Keratinocyte (primary cell): ENCODE data around the gene GRSF1. TPM values are rescaled to one million over a fixed set of nuclear protein-coding genes. Genes with fewer than 3 reads are reported as not detected.
"Not testable (repeated sequence)": the region's sequence is repeated elsewhere in the genome, so short reads cannot be mapped to it uniquely, and the experiment has no call there.

Experiments
- DNase-seq: peaks from one replicate; pipeline ENCODE4 v3.0.0-alpha.2; 2011; ENCODE audit warnings: low read depth, missing footprints, low spot score
- FAIRE-seq: peaks from 2 replicates; lab custom pipeline; 2011; peaks lifted over from hg19 to GRCh38; lab: Jason Lieb, UNC
- H2AFZ ChIP-seq: 2 replicates; pipeline ENCODE4 v1.6.0; 2012; ENCODE audit warnings: low read length, control low read depth, inconsistent platforms; ENCODE audit not compliant: control insufficient read depth
- H3K27ac ChIP-seq: 2 replicates; pipeline ENCODE4 v1.5.1; 2011; ENCODE audit warnings: low read length; ENCODE audit not compliant: control insufficient read depth, insufficient read depth
- H3K27me3 ChIP-seq: 3 replicates; pipeline ENCODE4 v1.6.0; 2011; ENCODE audit warnings: low read length; ENCODE audit not compliant: control insufficient read depth, insufficient read depth; ENCODE audit errors: extremely low read depth
- H3K36me3 ChIP-seq, 2 experiments: 2 replicates in 1 of 2; 3 replicates in 1 of 2; pipeline ENCODE4 v1.5.1; 2011; ENCODE audit warnings: low read length in 2 of 2, mild to moderate bottlenecking in 1 of 2; ENCODE audit not compliant: control insufficient read depth in 2 of 2, insufficient read depth in 2 of 2; ENCODE audit errors: extremely low read depth in 1 of 2
- H3K4me1 ChIP-seq: 3 replicates; pipeline ENCODE4 v1.5.1; 2011; ENCODE audit warnings: low read length; ENCODE audit not compliant: control insufficient read depth, insufficient read depth; ENCODE audit errors: extremely low read depth
- H3K4me2 ChIP-seq: 3 replicates; pipeline ENCODE4 v1.6.0; 2011; ENCODE audit warnings: low read depth, low read length; ENCODE audit not compliant: control insufficient read depth, insufficient read depth; ENCODE audit errors: extremely low read depth
- H3K4me3 ChIP-seq, 3 experiments: fragments of 200-600 bp in 1 of 3; sonication (generic) in 1 of 3; 2 replicates in 2 of 3; 3 replicates in 1 of 3; pipeline ENCODE4 v1.5.1; 2011 to 2016; ENCODE audit warnings: low read length in 3 of 3, mild to moderate bottlenecking in 3 of 3, control low read depth in 2 of 3, inconsistent platforms in 1 of 3, low read depth in 1 of 3, mixed read lengths in 1 of 3, mixed run types in 1 of 3, moderate library complexity in 1 of 3; ENCODE audit not compliant: control insufficient read depth in 2 of 3, insufficient read depth in 2 of 3; ENCODE audit errors: extremely low read depth in 1 of 3
- H3K79me2 ChIP-seq: 2 replicates; pipeline ENCODE4 v1.6.0; 2012; ENCODE audit warnings: low read length; ENCODE audit not compliant: control insufficient read depth, insufficient read depth
- H3K9ac ChIP-seq: 3 replicates; pipeline ENCODE4 v1.6.0; 2011; ENCODE audit warnings: low read length; ENCODE audit not compliant: control insufficient read depth, insufficient read depth; ENCODE audit errors: extremely low read depth
- H3K9me1 ChIP-seq: 3 replicates; pipeline ENCODE4 v1.6.0; 2011; ENCODE audit warnings: low read length; ENCODE audit not compliant: control insufficient read depth, insufficient read depth; ENCODE audit errors: extremely low read depth
- H3K9me3 ChIP-seq: 2 replicates; pipeline ENCODE4 v1.5.1; 2012; ENCODE audit warnings: low read depth, low read length; ENCODE audit not compliant: control insufficient read depth
- H4K20me1 ChIP-seq: 3 replicates; pipeline ENCODE4 v1.6.0; 2011; ENCODE audit warnings: low read length; ENCODE audit not compliant: control insufficient read depth, insufficient read depth; ENCODE audit errors: extremely low read depth
- EZH2 ChIP-seq: IDR thresholded peaks from one replicate; pipeline ENCODE4 v1.6.1; 2012; ENCODE audit warnings: inconsistent platforms, mild to moderate bottlenecking, low read length, moderate library complexity
- dilution Hi-C: fragments of 300-500 bp; cut with MboI; formaldehyde crosslinking; loops from one replicate; pipeline ENCODE4 v1.7.0; 2020; ENCODE audit warnings: low sequenced_read_pairs; ENCODE audit not compliant: extremely low pct_ligation_motif_present
- polyA plus RNA-seq, 5 experiments: library from polyadenylated mRNA; depleted of rRNA in 3 of 5; stranded (reverse) in 3 of 5; stranded (forward) in 1 of 5; unstranded in 1 of 5; fragments of >200 nt; gene quantifications; 1 replicate in 1 of 5; 2 replicates in 3 of 5; 3 replicates in 1 of 5; pipeline versions ENCODE4 v1.2.1 to v1.2.3, GENCODE V29; 2011 to 2012; ENCODE audit warnings: missing spikeins in 2 of 5, low read depth in 1 of 5, low replicate concordance in 1 of 5
- TF ChIP-seq, protein P1 (sequence below), 3 experiments: IDR thresholded peaks in 1 of 3; conservative IDR thresholded peaks in 1 of 3; optimal IDR thresholded peaks in 1 of 3; 2 replicates in 2 of 3; 3 replicates in 1 of 3; pipeline versions ENCODE3 to v1.5.1; 2011; ENCODE audit warnings: low read length in 3 of 3, mild to moderate bottlenecking in 3 of 3, moderate library complexity in 2 of 3, control low read depth in 1 of 3, inconsistent platforms in 1 of 3; ENCODE audit not compliant: insufficient read depth in 2 of 3; ENCODE audit errors: extremely low read depth in 1 of 3

GRSF1 gene
- polyA plus RNA-seq, 1 donor (not counting 4 experiments of a cell fraction or from before 2014, with no cell fraction given): 121 TPM

DNA sequence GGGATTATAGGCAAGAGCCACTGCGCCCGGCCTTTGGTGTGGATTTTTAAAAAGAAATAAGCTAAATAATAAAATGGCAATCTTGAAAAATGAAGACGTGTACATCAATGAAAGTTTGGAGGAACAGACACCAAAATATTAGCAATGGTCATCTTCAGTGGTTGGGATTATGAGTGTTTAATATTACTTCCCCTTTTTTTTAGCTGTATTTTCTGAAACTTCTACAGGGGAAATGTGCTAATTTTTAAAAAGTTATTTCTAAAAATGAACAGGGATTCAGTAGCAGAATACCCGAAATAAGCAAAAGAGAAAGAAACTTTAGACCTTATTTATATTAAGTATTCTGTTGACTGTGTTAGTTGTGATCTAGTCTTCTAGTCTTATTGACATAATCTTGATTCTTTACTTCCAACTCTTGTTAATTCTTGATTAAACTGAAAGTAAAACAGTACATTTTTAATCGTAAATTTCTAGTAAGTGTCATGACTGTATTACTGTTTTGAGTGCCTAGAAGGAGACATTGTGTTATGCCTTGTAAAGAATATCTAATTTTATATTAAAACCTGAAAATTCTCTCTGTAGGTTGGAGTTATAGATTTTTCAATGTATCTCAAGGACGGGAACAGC is 66.6 kb downstream of the GRSF1 start:
- Histone ChIP-seq H3K27me3 (no peaks in the 10 kb centered on the region), H3K4me3 (no peak overlapping the region), H3K79me2 (no peaks in the 10 kb centered on the region), H3K4me1 (no peaks in the 10 kb centered on the region), H3K27ac (no peak overlapping the region), H3K4me2 (no peak overlapping the region), H4K20me1 (no peaks in the 10 kb centered on the region), H3K9me3 (no peaks in the 10 kb centered on the region), H3K36me3 (peaks cover 6 to 10% of the 10 kb centered on the region in 2 experiments), H3K9me1 (no peaks in the 10 kb centered on the region), H2AFZ (no peak overlapping the region), H3K9ac (no peak overlapping the region)
- FAIRE-seq (no peak), DNase-seq (no peak)
- dilution Hi-C loops: no loop called here
- no peak for TF ChIP-seq EZH2
- TF ChIP-seq, protein P1, sequence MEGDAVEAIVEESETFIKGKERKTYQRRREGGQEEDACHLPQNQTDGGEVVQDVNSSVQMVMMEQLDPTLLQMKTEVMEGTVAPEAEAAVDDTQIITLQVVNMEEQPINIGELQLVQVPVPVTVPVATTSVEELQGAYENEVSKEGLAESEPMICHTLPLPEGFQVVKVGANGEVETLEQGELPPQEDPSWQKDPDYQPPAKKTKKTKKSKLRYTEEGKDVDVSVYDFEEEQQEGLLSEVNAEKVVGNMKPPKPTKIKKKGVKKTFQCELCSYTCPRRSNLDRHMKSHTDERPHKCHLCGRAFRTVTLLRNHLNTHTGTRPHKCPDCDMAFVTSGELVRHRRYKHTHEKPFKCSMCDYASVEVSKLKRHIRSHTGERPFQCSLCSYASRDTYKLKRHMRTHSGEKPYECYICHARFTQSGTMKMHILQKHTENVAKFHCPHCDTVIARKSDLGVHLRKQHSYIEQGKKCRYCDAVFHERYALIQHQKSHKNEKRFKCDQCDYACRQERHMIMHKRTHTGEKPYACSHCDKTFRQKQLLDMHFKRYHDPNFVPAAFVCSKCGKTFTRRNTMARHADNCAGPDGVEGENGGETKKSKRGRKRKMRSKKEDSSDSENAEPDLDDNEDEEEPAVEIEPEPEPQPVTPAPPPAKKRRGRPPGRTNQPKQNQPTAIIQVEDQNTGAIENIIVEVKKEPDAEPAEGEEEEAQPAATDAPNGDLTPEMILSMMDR (optimal IDR thresholded peaks at IDR 0.05 in 1 of 3, IDR thresholded peaks at IDR 0.05 in 1 of 3, conservative IDR thresholded peaks at IDR 0.05 in 1 of 3; ENCODE audit: extremely low read depth in 1 of 3, insufficient read depth in 2 of 3, low read length in 3 of 3): no peak

DNA sequence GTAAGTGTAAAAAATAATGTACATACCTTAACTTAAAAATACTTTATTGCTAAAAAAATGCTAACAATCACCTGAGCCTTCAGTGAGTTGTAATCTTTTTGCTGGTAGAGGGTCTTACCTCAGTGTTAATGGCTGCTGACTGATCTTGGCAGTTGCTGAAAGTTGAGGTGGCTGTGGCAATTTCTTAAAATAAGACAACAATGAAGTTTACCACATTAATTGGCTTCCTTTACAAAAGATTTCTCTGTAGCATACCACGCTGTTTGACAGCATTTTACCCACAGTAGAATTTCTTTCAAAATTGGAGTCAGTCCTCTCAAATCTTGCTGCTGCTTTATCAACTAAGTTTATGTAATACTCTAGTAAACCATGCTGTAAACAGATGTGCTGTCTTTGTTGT is 70.3 kb downstream of the GRSF1 start:
- H3K4me2 ChIP-seq, H3K4me3 ChIP-seq, H3K79me2 ChIP-seq, H3K9ac ChIP-seq, H3K9me3 ChIP-seq, H4K20me1 ChIP-seq, DNase-seq, H3K27ac ChIP-seq, H3K36me3 ChIP-seq, H3K27me3 ChIP-seq, FAIRE-seq, dilution Hi-C loops, H2AFZ ChIP-seq, H3K4me1 ChIP-seq, H3K9me1 ChIP-seq: not testable (repeated sequence)
